Osteocyte (in vitro differentiated cells): Measurements from ENCODE around the gene DOK6. TPM values are rescaled to one million over a fixed set of nuclear protein-coding genes. Genes with fewer than 3 reads are reported as not detected.

ENCODE experiments used
- DNase-seq: peaks from one replicate; pipeline ENCODE4 v3.0.0; 2021; ENCODE audit warnings: mixed read lengths; ENCODE audit not compliant: unreplicated experiment; ENCODE audit errors: extremely low spot score
- H3K27ac Mint-ChIP-seq: one replicate; pipeline ENCODE4 v1.8.0; 2021; ENCODE audit warnings: mild to moderate bottlenecking, mixed read lengths; ENCODE audit not compliant: unreplicated experiment
- H3K27me3 Mint-ChIP-seq: one replicate; pipeline ENCODE4 v1.8.0; 2021; ENCODE audit warnings: mixed read lengths; ENCODE audit not compliant: unreplicated experiment
- H3K36me3 Mint-ChIP-seq: one replicate; pipeline ENCODE4 v1.8.0; 2021; ENCODE audit warnings: mixed read lengths; ENCODE audit not compliant: unreplicated experiment
- H3K4me1 Mint-ChIP-seq: one replicate; pipeline ENCODE4 v1.8.0; 2021; ENCODE audit warnings: mixed read lengths; ENCODE audit not compliant: unreplicated experiment
- H3K4me3 Mint-ChIP-seq: one replicate; pipeline ENCODE4 v1.8.0; 2021; ENCODE audit warnings: mild to moderate bottlenecking, moderate library complexity, mixed read lengths; ENCODE audit not compliant: unreplicated experiment
- H3K9me3 Mint-ChIP-seq: one replicate; pipeline ENCODE4 v1.8.0; 2021; ENCODE audit warnings: mixed read lengths; ENCODE audit not compliant: unreplicated experiment
- CTCF ChIP-seq: fragments of 200-600 bp; sonication (generic); IDR thresholded peaks from 2 replicates; pipeline ENCODE4 v1.5.0; 2021; ENCODE audit warnings: antibody characterized with exemption, mild to moderate bottlenecking, moderate library complexity
- total RNA-seq: library from RNA; stranded (reverse); gene quantifications from 2 replicates; pipeline ENCODE4 v1.2.1, GENCODE V29; 2021

DOK6 gene
- total RNA-seq, 1 donor from 2014 or later = 4.6 TPM

GRCh38 chr18:69683176-69683575, 282.5 kb downstream of the DOK6 start:
- H3K27ac Mint-ChIP-seq = no peak overlapping the region
- peaks cover 3% of the 10 kb centered on the region for H3K9me3 Mint-ChIP-seq
- no peaks in the 10 kb centered on the region for H3K27me3 Mint-ChIP-seq
- H3K4me3 Mint-ChIP-seq = no peak overlapping the region
- DNase-seq = no peak
- no peak for TF ChIP-seq CTCF
- H3K36me3 Mint-ChIP-seq = no peaks in the 10 kb centered on the region
- H3K4me1 Mint-ChIP-seq = peaks cover 5% of the 10 kb centered on the region

- H3K4me1 Mint-ChIP-seq = peaks cover 15% of the 10 kb centered on the region
- H3K9me3 Mint-ChIP-seq = peaks cover 3% of the 10 kb centered on the region
- TF ChIP-seq CTCF = no peak
Observed at GRCh38 chr18:69684789-69685188, 284.1 kb downstream of the DOK6 start.

GRCh38 chr18:69686861-69687260, 286.2 kb downstream of the DOK6 start:
- DNase-seq = no peak
- TF ChIP-seq CTCF = no peak
- Mint-ChIP-seq H3K4me1 (peaks cover 16% of the 10 kb centered on the region), H3K27me3 (no peaks in the 10 kb centered on the region), H3K9me3 (peaks cover 3% of the 10 kb centered on the region), H3K36me3 (no peaks in the 10 kb centered on the region), H3K4me3 (no peak overlapping the region), H3K27ac (no peak overlapping the region)

More at GRCh38 chr18:69684789-69685188, 284.1 kb downstream of the DOK6 start:
- DNase-seq = no peak
- no peak overlapping the region for H3K4me3 Mint-ChIP-seq
- no peak overlapping the region for H3K27ac Mint-ChIP-seq
- H3K36me3 Mint-ChIP-seq = no peaks in the 10 kb centered on the region
- no peaks in the 10 kb centered on the region for H3K27me3 Mint-ChIP-seq

GRCh38 chr18:69689121-69689759, 288.6 kb downstream of the DOK6 start:
- Mint-ChIP-seq H3K4me3 (no peak overlapping the region), H3K27me3 (no peaks in the 10 kb centered on the region), H3K27ac (no peak overlapping the region), H3K4me1 (peaks cover 16% of the 10 kb centered on the region), H3K36me3 (no peaks in the 10 kb centered on the region), H3K9me3 (peaks cover 3% of the 10 kb centered on the region)
- no peak for TF ChIP-seq CTCF
- DNase-seq = no peak

- H3K4me3 Mint-ChIP-seq = no peak overlapping the region
- H3K27ac Mint-ChIP-seq = no peak overlapping the region
- no peaks in the 10 kb centered on the region for H3K9me3 Mint-ChIP-seq
- no peak for TF ChIP-seq CTCF
- H3K27me3 Mint-ChIP-seq = no peaks in the 10 kb centered on the region
- no peak for DNase-seq
- peaks cover 21% of the 10 kb centered on the region for H3K4me1 Mint-ChIP-seq
- H3K36me3 Mint-ChIP-seq = no peaks in the 10 kb centered on the region
Observed at GRCh38 chr18:69691008-69691760, 290.5 kb downstream of the DOK6 start.
